ENCODE data around the gene KLRC1. TPM values are rescaled to one million over a fixed set of nuclear protein-coding genes. Genes with fewer than 3 reads are reported as not detected.

Gene KLRC1
- total RNA-seq: not detected in 2 replicates

GRCh38 chr12:10453156-10453555 lies at the start of gene KLRC1:
TSS of gene KLRC1 (minus strand) at chr12:10453377. CDS start at chr12:10451156, 2,221 bp downstream.

DNA sequence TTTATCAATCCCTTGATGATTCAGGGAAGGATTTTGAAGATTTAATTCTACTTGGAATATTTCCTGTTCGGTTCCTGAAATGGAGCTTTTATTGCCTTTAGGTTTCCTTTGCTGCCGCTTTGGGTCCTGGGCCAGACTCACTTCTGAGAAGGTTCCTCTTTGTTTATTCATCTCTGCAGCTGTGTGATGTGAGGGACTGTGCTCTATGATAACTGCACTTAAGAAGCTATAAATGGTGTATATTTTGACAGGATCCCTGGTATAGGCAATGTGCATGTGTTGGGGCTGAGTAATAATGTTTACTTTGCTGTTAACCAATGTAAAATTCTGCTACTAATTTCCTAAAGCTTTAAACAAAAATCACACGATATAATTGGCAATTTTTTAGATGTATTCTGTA lies 17.4 kb downstream of the KLRC1 start, which contains the start of gene KLRC2:
TSS of gene KLRC2 (minus strand) at position 195 of the 400 bp plus-strand sequence. CDS start at position 171, 24 bp downstream.

DNA sequence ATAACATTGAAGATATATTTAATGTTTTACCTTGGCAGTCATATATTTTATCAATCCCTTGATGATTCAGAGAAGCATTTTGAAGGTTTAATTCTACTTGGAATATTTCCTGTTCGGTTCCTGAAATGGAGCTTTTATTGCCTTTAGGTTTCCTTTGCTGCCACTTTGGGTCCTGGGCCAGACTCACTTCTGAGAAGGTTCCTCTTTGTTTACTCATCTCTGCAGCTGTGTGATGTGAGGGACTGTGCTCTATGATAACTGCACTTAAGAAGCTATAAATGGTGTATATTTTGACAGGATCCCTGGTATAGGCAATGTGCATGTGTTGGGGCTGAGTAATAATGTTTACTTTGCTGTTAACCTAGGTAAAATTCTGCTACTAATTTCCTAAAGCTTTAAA lies 32.8 kb downstream of the KLRC1 start, which contains the start of gene KLRC3:
TSS of gene KLRC3 (minus strand) at position 262 of the 400 bp plus-strand sequence. CDS start at position 217, 45 bp downstream.

GRCh38 chr12:10409392-10409791 lies 43.8 kb downstream of the KLRC1 start, which contains the start of gene KLRC4:
TSS of gene KLRC4 (minus strand) at chr12:10409757. CDS start at chr12:10409575, 182 bp downstream.

Other genes starting within 250 kb of the KLRC1 start
- 35.5 and 229 TPM in 2 replicates for gene GABARAPL1, start 240.5 kb downstream of the KLRC1 start, total RNA-seq
- 0.22 and 1.3 TPM in 2 replicates for gene KLRD1, start 145.5 kb downstream of the KLRC1 start, total RNA-seq
- not detected in 2 replicates for gene KLRK1, start 63.3 kb downstream of the KLRC1 start, total RNA-seq
- not detected in 2 replicates for gene KLRC4, start 43.6 kb downstream of the KLRC1 start, total RNA-seq
- gene KLRC3, start 32.8 kb downstream of the KLRC1 start, total RNA-seq: not detected in 2 replicates
- gene KLRC2, start 17.4 kb downstream of the KLRC1 start, total RNA-seq: not detected in 2 replicates
- gene EIF2S3B, start 52.5 kb upstream of the KLRC1 start, total RNA-seq: 0.86 and 2.8 TPM in 2 replicates
- 15.7 and 19.9 TPM in 2 replicates for gene MAGOHB, start 160.2 kb upstream of the KLRC1 start, total RNA-seq
- gene STYK1, start 220.7 kb upstream of the KLRC1 start, total RNA-seq: 0.14 TPM in 1 of 2 replicates, not detected in the other

All from placental pericyte (primary cell).